GM18951 (cell line): ENCODE measurements around the gene ABCC1.
"Not testable (repeated sequence)": the region's sequence is repeated elsewhere in the genome, so short reads cannot be mapped to it uniquely, and the experiment has no call there.

ENCODE experiments used
- POLR2A ChIP-seq: IDR thresholded peaks from 4 replicates; pipeline ENCODE4 v1.6.1; 2011; ENCODE audit warnings: mild to moderate bottlenecking; ENCODE audit not compliant: insufficient read length, insufficient read depth; ENCODE audit errors: extremely low read depth
- in situ Hi-C: fragments of 300-500 bp; cut with MboI; formaldehyde crosslinking; loops from one replicate; pipeline ENCODE4 v1.12.0; 2022; ENCODE audit warnings: low sequenced_read_pairs, mixed read lengths, inconsistent platforms; ENCODE audit not compliant: unreplicated experiment

Gene ABCC1

GRCh38 chr16:16158082-16158658 is 208.8 kb downstream of the ABCC1 start:
- in situ Hi-C loops, result no loop called here
- TF ChIP-seq POLR2A, result no peak

- no peak for TF ChIP-seq POLR2A
These were observed 209.4 kb downstream of the ABCC1 start for GRCh38 chr16:16158741-16159374.

GRCh38 chr16:16159662-16160061 is 210.2 kb downstream of the ABCC1 start:
- TF ChIP-seq POLR2A, result no peak
- in situ Hi-C loops, result no loop called here

More at GRCh38 chr16:16158741-16159374, 209.4 kb downstream of the ABCC1 start:
- in situ Hi-C loops, result no loop called here

- in situ Hi-C loops, result no loop called here
- TF ChIP-seq POLR2A, result no peak
These were observed 211.9 kb downstream of the ABCC1 start for GRCh38 chr16:16161319-16161718.

GRCh38 chr16:16161840-16162239 is 212.4 kb downstream of the ABCC1 start:
- in situ Hi-C loops, result not testable (repeated sequence)

- TF ChIP-seq POLR2A, result no peak
- in situ Hi-C loops, result no loop called here
These were observed 213.2 kb downstream of the ABCC1 start for GRCh38 chr16:16162591-16162990.

GRCh38 chr16:16163109-16163508 is 213.7 kb downstream of the ABCC1 start:
- in situ Hi-C loops, result no loop called here
- TF ChIP-seq POLR2A, result no peak

- TF ChIP-seq POLR2A, result no peak
- in situ Hi-C loops, result no loop called here
These were observed 214.2 kb downstream of the ABCC1 start for GRCh38 chr16:16163571-16163970.

GRCh38 chr16:16164243-16164642 is 214.8 kb downstream of the ABCC1 start:
- no peak for TF ChIP-seq POLR2A
- in situ Hi-C loops, result no loop called here

- no peak for TF ChIP-seq POLR2A
- in situ Hi-C loops, result no loop called here
These were observed 216.7 kb downstream of the ABCC1 start for GRCh38 chr16:16166085-16166484.

GRCh38 chr16:16166949-16167348 is 217.5 kb downstream of the ABCC1 start:
- TF ChIP-seq POLR2A, result no peak
- in situ Hi-C loops, result no loop called here

GRCh38 chr16:16167927-16168326 is 218.5 kb downstream of the ABCC1 start:
- no peak for TF ChIP-seq POLR2A
- in situ Hi-C loops, result no loop called here

- in situ Hi-C loops, result no loop called here
- TF ChIP-seq POLR2A, result no peak
These were observed 219.0 kb downstream of the ABCC1 start for GRCh38 chr16:16168431-16168830.

GRCh38 chr16:16169615-16170014 is 220.2 kb downstream of the ABCC1 start:
- TF ChIP-seq POLR2A, result no peak
- in situ Hi-C loops, result no loop called here
